ENCODE data around the gene DVL1.

- TF ChIP-seq POLR2A (IDR thresholded peaks at IDR 0.05; ENCODE audit: low read length) (no peak), GATA1 (IDR thresholded peaks at IDR 0.05; ENCODE audit: low read depth, low read length) (no peak)
These were observed 9.4 kb upstream of the DVL1 start, which contains the start of gene MXRA8 for GRCh38 chr1:1358433-1359271.

Measured in erythroblast (primary cell).